A673 (cell line): ENCODE results near the gene TSPYL2.

Experiments
- CTCF ChIP-seq: fragments of 300-800, 200-600 bp; sonication (generic); conservative IDR thresholded peaks from 2 replicates; pipeline ENCODE4 v1.5.1; 2017; ENCODE audit warnings: low read depth, mild to moderate bottlenecking, antibody characterized with exemption, low read length, moderate library complexity, mixed read lengths
- EZH2 ChIP-seq: fragments of 200-600 bp; sonication (generic); IDR thresholded peaks from 2 replicates; pipeline ENCODE4 v1.6.1; 2017; ENCODE audit warnings: borderline replicate concordance, low read depth, mild to moderate bottlenecking, mixed read lengths, antibody characterized with exemption, low read length; ENCODE audit not compliant: poor library complexity, severe bottlenecking

- TF ChIP-seq EZH2 = no peak
- TF ChIP-seq CTCF = no peak
Measured at GRCh38 chrX:53135581-53135980, 53.4 kb downstream of the TSPYL2 start.
